ENCODE measurements around the gene RSBN1L. TPM values are rescaled to one million over a fixed set of nuclear protein-coding genes. Genes with fewer than 3 reads are reported as not detected.

The RSBN1L gene
- total and polyA plus RNA-seq, 4 donors: 7.3 to 53.2 (median 12.9) TPM

DNA sequence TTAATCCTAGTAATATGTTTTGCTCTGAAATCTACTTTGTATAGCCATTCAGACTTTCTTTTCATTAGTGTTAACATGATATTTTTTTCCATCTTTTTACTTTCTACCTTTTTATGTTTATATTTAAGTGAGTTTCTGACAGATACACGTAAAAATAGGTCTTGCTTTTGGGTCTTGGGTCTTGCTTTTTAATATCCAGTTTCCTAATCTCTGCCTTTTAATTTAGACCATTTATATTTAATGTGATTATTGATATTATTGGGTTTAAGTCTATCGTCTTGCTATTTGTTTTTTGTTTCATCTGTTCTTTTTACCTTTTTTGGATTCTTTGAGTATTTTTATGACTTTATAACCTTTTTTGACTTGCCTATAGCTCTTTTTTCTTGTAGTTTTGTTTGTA lies 110.2 kb downstream of the RSBN1L start:
- no peak overlapping the region for H3K9ac ChIP-seq (ENCODE audit: insufficient read depth in 1 of 2, low read length in 2 of 2)
- 95 to 99% methylated on average over 2 of the region's 2 CpGs for WGBS, 2 donors
- no peak overlapping the region for H3K4me3 ChIP-seq
- H3K36me3 ChIP-seq (ENCODE audit: control insufficient read depth in 4 of 4, insufficient read depth in 4 of 4, low read length in 4 of 4): no peaks in the 10 kb centered on the region
- no peak overlapping the region for H3K27ac ChIP-seq (ENCODE audit: low read depth in 1 of 2, low read length in 1 of 2)
- H3K4me1 ChIP-seq (ENCODE audit: control insufficient read depth in 5 of 5, insufficient read depth in 5 of 5, low read length in 5 of 5): no peaks in the 10 kb centered on the region
- peaks cover 0 to 22% (median under 1%) of the 10 kb centered on the region in 4 donors for H3K9me3 ChIP-seq (ENCODE audit: control insufficient read depth in 4 of 4, insufficient read depth in 3 of 4, low read length in 3 of 4)
- H3K27me3 ChIP-seq (ENCODE audit: control insufficient read depth in 3 of 3, insufficient read depth in 3 of 3, low read length in 2 of 3): no peaks in the 10 kb centered on the region
- DNase-seq: no peak
- TF ChIP-seq, protein P1, sequence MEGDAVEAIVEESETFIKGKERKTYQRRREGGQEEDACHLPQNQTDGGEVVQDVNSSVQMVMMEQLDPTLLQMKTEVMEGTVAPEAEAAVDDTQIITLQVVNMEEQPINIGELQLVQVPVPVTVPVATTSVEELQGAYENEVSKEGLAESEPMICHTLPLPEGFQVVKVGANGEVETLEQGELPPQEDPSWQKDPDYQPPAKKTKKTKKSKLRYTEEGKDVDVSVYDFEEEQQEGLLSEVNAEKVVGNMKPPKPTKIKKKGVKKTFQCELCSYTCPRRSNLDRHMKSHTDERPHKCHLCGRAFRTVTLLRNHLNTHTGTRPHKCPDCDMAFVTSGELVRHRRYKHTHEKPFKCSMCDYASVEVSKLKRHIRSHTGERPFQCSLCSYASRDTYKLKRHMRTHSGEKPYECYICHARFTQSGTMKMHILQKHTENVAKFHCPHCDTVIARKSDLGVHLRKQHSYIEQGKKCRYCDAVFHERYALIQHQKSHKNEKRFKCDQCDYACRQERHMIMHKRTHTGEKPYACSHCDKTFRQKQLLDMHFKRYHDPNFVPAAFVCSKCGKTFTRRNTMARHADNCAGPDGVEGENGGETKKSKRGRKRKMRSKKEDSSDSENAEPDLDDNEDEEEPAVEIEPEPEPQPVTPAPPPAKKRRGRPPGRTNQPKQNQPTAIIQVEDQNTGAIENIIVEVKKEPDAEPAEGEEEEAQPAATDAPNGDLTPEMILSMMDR (IDR thresholded peaks at IDR 0.05; ENCODE audit: control extremely low read depth, extremely low read depth): no peak
- ATAC-seq (ENCODE audit: insufficient read depth, low FRiP score): no peak

DNA sequence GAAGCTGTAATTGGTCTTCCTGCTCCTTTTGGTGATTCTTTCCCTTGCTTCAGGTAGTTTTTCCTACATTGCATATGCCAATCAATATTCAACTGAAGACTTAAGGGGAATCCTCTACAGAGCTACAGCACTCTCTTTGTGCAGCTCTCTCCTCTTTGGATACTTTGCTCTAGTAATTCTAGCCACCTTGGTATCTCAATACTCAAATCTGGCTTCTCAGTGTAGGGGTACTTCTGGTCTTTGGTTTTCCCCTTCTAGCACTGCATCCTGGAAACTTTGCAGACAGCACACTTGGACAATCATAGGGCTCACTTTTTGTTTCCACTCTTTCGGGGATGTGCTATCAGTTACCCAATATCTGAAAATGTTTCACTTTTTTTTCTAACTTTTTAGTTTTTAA lies 112.3 kb downstream of the RSBN1L start:
- no peak overlapping the region for H3K9ac ChIP-seq (ENCODE audit: insufficient read depth in 1 of 2, low read length in 2 of 2)
- peaks cover 0 to 22% (median under 1%) of the 10 kb centered on the region in 4 donors for H3K9me3 ChIP-seq (ENCODE audit: control insufficient read depth in 4 of 4, insufficient read depth in 3 of 4, low read length in 3 of 4)
- H3K36me3 ChIP-seq (ENCODE audit: control insufficient read depth in 4 of 4, insufficient read depth in 4 of 4, low read length in 4 of 4): no peaks in the 10 kb centered on the region
- TF ChIP-seq, protein P1 (IDR thresholded peaks at IDR 0.05; ENCODE audit: control extremely low read depth, extremely low read depth): no peak
- 83 to 92% methylated on average over 1 of the region's 1 CpG for WGBS, 2 donors
- no peak overlapping the region for H3K27ac ChIP-seq (ENCODE audit: low read depth in 1 of 2, low read length in 1 of 2)
- DNase-seq (no peak), ATAC-seq (ENCODE audit: insufficient read depth, low FRiP score) (no peak)
- peaks cover 0 to 4% (median 0%) of the 10 kb centered on the region in 5 donors for H3K4me1 ChIP-seq (ENCODE audit: control insufficient read depth in 5 of 5, insufficient read depth in 5 of 5, low read length in 5 of 5)
- no peak overlapping the region for H3K4me3 ChIP-seq
- no peaks in the 10 kb centered on the region for H3K27me3 ChIP-seq (ENCODE audit: control insufficient read depth in 3 of 3, insufficient read depth in 3 of 3, low read length in 2 of 3)

DNA sequence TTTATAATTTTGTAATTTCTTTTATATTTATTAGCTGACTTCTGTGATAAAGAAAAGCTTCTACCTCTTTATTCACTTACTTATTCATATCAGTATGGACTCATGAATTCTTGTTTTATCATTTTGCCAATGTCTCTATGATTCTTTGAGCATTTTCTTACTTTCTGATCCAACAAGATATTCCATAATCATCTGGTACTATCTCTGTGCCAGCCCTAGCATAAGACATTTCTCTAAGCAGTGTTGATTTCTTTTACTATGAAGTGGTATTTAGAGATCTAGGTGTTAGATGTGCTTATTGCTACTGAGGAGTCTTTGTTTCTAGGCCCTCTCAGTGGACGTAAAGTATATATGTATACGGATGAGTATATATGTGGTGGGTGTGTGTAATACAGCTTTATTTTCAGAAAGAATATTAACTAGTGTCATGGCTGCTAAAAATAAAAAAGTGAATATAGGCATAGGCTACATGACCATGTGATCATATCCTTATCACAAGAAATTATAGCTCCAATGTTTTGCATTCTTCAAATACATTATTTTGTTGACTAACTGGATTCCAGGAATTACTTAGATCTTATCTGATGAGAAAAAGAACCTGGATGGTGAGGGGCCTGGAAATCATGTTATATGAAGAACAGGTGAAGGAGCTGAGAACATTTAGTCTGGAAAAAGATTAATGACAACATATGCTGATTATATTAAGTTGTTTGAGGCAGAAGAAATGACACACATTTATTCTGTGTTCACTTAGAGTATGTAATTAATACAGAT lies 115.4 kb downstream of the RSBN1L start:
- H3K9me3 ChIP-seq (ENCODE audit: control insufficient read depth in 4 of 4, insufficient read depth in 3 of 4, low read length in 3 of 4): peaks cover 0 to 11% (median 0%) of the 10 kb centered on the region in 4 donors
- no peak for DNase-seq

More for the DNA sequence above, 115.4 kb downstream of the RSBN1L start:
- Histone ChIP-seq H3K4me1 (ENCODE audit: control insufficient read depth in 5 of 5, insufficient read depth in 5 of 5, low read length in 5 of 5) (peaks cover 0 to 4% (median 0%) of the 10 kb centered on the region in 5 donors), H3K27me3 (ENCODE audit: control insufficient read depth in 3 of 3, insufficient read depth in 3 of 3, low read length in 2 of 3) (no peaks in the 10 kb centered on the region), H3K4me3 (no peak overlapping the region), H3K36me3 (ENCODE audit: control insufficient read depth in 4 of 4, insufficient read depth in 4 of 4, low read length in 4 of 4) (peaks cover 0 to 8% (median 3%) of the 10 kb centered on the region in 4 donors), H3K9ac (ENCODE audit: insufficient read depth in 1 of 2, low read length in 2 of 2) (no peak overlapping the region), H3K27ac (ENCODE audit: low read depth in 1 of 2, low read length in 1 of 2) (no peak overlapping the region)
- no peak for ATAC-seq (ENCODE audit: insufficient read depth, low FRiP score)
- TF ChIP-seq, protein P1 (IDR thresholded peaks at IDR 0.05; ENCODE audit: control extremely low read depth, extremely low read depth): no peak
- WGBS, 2 donors: 88 to 93% methylated on average over 2 of the region's 2 CpGs
